ENCODE measurements around the gene ZFP69B.

Gene ZFP69B

DNA sequence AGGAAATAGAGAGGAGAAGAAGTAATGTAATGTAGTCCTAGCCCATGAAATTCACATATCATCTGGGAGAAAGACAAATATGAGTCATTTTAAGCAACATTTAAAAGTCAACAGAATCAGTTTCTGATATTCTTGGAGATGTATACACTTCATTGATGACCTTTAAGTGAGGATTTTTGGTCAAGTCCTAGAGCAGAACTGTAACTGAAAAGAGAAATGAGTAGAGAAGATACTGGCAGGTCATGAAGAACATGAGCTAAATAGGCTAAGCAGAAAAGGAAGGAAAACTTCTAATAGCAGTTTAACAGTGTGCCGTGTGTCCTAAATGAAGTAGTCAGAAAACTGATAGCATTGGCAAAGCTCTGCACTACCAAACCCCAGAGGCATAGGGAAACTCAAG, 4.6 kb downstream of the ZFP69B start:
- ATAC-seq: no peak
- TF ChIP-seq GLIS3 (CRISPR knock-in tag; IDR thresholded peaks at IDR 0.05): no peak
- no peak for TF ChIP-seq PPARA (CRISPR knock-in tag; IDR thresholded peaks at IDR 0.05; ENCODE audit: borderline replicate concordance)
- TF ChIP-seq, protein P1, sequence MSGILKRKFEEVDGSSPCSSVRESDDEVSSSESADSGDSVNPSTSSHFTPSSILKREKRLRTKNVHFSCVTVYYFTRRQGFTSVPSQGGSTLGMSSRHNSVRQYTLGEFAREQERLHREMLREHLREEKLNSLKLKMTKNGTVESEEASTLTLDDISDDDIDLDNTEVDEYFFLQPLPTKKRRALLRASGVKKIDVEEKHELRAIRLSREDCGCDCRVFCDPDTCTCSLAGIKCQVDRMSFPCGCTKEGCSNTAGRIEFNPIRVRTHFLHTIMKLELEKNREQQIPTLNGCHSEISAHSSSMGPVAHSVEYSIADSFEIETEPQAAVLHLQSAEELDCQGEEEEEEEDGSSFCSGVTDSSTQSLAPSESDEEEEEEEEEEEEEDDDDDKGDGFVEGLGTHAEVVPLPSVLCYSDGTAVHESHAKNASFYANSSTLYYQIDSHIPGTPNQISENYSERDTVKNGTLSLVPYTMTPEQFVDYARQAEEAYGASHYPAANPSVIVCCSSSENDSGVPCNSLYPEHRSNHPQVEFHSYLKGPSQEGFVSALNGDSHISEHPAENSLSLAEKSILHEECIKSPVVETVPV (CRISPR knock-in tag; IDR thresholded peaks at IDR 0.05): no peak
- no peak for TF ChIP-seq ZFP3 (CRISPR knock-in tag; IDR thresholded peaks at IDR 0.05)
- TF ChIP-seq BACH2 (CRISPR knock-in tag; IDR thresholded peaks at IDR 0.05; ENCODE audit: borderline replicate concordance): no peak
- no peak for TF ChIP-seq ESRRG (CRISPR knock-in tag; IDR thresholded peaks at IDR 0.05)
- TF ChIP-seq ZNF70 (CRISPR knock-in tag; IDR thresholded peaks at IDR 0.05): no peak

DNA sequence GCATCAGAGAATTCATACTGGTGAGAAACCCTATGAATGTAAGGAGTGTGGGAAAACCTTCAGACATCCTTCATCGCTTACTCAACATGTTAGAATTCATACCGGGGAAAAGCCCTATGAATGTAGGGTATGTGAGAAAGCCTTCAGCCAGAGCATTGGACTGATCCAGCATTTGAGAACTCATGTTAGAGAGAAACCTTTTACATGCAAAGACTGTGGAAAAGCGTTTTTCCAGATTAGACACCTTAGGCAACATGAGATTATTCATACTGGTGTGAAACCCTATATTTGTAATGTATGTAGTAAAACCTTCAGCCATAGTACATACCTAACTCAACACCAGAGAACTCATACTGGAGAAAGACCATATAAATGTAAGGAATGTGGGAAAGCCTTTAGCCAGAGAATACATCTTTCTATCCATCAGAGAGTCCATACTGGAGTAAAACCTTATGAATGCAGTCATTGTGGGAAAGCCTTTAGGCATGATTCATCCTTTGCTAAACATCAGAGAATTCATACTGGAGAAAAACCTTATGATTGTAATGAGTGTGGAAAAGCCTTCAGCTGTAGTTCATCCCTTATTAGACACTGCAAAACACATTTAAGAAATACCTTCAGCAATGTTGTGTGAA, 12.8 kb downstream of the ZFP69B start:
- TF ChIP-seq, protein P2, sequence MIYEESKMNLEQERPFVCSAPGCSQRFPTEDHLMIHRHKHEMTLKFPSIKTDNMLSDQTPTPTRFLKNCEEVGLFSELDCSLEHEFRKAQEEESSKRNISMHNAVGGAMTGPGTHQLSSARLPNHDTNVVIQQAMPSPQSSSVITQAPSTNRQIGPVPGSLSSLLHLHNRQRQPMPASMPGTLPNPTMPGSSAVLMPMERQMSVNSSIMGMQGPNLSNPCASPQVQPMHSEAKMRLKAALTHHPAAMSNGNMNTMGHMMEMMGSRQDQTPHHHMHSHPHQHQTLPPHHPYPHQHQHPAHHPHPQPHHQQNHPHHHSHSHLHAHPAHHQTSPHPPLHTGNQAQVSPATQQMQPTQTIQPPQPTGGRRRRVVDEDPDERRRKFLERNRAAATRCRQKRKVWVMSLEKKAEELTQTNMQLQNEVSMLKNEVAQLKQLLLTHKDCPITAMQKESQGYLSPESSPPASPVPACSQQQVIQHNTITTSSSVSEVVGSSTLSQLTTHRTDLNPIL (CRISPR knock-in tag; IDR thresholded peaks at IDR 0.05; ENCODE audit: low read depth): no peak

DNA sequence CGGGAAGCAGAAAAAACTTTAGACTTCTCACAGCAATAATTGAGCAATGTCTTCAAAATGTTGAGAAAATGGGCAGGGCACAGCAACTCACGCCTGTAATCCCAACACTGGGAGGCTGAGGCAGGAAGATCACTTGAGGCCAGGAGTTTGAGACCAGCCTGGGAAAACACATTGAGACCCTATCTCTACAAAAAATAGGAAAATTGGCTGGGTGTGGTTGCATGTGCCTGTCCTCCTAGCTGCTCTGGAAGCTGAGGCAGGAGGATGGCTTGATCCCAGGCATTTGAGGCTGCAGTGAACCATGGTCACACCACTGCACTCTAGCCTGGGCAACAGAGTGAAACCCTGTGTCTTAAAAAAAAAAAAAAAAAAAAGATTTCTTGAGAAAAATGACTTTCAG, 19.1 kb downstream of the ZFP69B start:
- ATAC-seq: no peak
- TF ChIP-seq ISL1 (CRISPR knock-in tag; IDR thresholded peaks at IDR 0.05) (no peak), GLIS3 (CRISPR knock-in tag; IDR thresholded peaks at IDR 0.05) (no peak), ZFP3 (CRISPR knock-in tag; IDR thresholded peaks at IDR 0.05) (no peak), OSR1 (CRISPR knock-in tag; IDR thresholded peaks at IDR 0.05) (no peak), TOX (CRISPR knock-in tag; IDR thresholded peaks at IDR 0.05; ENCODE audit: borderline replicate concordance) (no peak), ZNF8 (CRISPR knock-in tag; IDR thresholded peaks at IDR 0.05) (no peak), PPARA (CRISPR knock-in tag; IDR thresholded peaks at IDR 0.05; ENCODE audit: borderline replicate concordance) (no peak)
- TF ChIP-seq, protein P2 (CRISPR knock-in tag; IDR thresholded peaks at IDR 0.05; ENCODE audit: low read depth): no peak
- TF ChIP-seq, protein P3, sequence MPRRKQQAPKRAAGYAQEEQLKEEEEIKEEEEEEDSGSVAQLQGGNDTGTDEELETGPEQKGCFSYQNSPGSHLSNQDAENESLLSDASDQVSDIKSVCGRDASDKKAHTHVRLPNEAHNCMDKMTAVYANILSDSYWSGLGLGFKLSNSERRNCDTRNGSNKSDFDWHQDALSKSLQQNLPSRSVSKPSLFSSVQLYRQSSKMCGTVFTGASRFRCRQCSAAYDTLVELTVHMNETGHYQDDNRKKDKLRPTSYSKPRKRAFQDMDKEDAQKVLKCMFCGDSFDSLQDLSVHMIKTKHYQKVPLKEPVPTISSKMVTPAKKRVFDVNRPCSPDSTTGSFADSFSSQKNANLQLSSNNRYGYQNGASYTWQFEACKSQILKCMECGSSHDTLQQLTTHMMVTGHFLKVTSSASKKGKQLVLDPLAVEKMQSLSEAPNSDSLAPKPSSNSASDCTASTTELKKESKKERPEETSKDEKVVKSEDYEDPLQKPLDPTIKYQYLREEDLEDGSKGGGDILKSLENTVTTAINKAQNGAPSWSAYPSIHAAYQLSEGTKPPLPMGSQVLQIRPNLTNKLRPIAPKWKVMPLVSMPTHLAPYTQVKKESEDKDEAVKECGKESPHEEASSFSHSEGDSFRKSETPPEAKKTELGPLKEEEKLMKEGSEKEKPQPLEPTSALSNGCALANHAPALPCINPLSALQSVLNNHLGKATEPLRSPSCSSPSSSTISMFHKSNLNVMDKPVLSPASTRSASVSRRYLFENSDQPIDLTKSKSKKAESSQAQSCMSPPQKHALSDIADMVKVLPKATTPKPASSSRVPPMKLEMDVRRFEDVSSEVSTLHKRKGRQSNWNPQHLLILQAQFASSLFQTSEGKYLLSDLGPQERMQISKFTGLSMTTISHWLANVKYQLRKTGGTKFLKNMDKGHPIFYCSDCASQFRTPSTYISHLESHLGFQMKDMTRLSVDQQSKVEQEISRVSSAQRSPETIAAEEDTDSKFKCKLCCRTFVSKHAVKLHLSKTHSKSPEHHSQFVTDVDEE (CRISPR knock-in tag; IDR thresholded peaks at IDR 0.05): no peak

More for the DNA sequence above, 12.8 kb downstream of the ZFP69B start:
- ATAC-seq: no peak

DNA sequence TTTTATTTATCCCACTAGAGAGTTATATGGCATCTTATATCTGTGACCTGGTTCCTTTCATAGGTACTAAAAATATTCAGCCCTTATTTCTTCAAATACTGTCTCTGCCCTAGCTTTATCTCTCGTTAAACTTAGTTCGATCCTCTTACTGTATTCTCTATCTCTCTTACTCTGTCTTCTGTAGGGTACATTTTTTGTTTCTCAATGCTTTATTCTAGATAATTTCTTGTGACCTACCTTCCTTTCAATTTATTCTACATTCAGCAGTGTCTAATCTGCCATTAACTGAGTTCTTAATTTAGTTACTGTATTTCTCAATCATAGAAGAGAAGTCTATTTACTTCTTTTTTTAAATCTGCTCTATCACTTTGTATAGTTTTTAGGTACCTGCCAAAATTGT, 25.0 kb downstream of the ZFP69B start:
- TF ChIP-seq, protein P2 (CRISPR knock-in tag; IDR thresholded peaks at IDR 0.05; ENCODE audit: low read depth): no peak
- TF ChIP-seq ZC3H10 (CRISPR knock-in tag; IDR thresholded peaks at IDR 0.05) (no peak), ZFP30 (CRISPR knock-in tag; IDR thresholded peaks at IDR 0.05) (peak; percentile 99)
- no peak for ATAC-seq

DNA sequence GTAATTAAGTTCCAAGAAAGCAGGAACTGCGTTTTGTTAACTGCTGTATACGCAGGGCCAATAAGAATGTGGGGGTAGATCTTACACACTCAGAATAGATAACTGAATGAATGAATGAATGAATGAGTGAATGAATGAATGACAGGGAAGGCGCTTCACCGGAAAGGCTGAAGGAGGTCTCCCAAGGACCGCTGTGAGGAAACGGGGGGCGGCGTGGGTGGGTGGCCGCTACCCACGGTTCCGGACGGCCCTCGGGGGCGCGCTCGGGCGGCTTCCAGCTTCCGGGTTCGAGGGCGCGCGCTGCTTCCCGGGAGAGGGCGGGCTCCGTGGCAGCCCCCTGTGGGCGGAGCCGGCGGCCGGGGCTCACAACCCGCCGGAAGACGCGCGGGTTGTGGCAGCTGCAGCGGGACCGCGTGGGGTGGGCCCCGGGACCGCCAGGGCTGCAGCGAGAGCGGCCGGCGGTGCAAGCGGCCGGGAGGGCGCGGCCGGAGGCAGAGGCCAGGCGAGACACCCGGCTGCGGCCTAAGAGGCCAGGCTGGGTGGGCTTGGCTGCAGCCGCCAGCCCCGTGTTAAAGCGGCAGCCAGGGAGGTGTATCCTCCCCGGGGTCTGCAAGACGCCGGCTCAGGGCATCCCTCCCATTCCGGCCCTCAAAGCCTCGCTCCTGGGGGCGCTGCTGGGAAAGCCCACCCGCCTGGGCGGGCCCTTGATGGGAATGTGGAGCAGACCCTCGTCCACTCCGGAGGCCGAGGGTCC, 26.8 kb downstream of the ZFP69B start, which contains the start of gene ZFP69:
Gene ZFP69, plus strand, starts transcription at position 367 of the 754 bp plus-strand sequence. CDS start 2,072 bp downstream, outside the sequence.
- ATAC-seq: peak; percentile 90
- no peak for TF ChIP-seq SNAI2 (CRISPR knock-in tag; IDR thresholded peaks at IDR 0.05)
- TF ChIP-seq BACH2 (CRISPR knock-in tag; IDR thresholded peaks at IDR 0.05; ENCODE audit: borderline replicate concordance): no peak
- TF ChIP-seq, protein P3 (CRISPR knock-in tag; IDR thresholded peaks at IDR 0.05): peak; percentile 44; the same call in 1 of the 2 replicates
- TF ChIP-seq, protein P1 (CRISPR knock-in tag; IDR thresholded peaks at IDR 0.05): no peak
- TF ChIP-seq RARB (CRISPR knock-in tag; IDR thresholded peaks at IDR 0.05): no peak
- TF ChIP-seq ZFP30 (CRISPR knock-in tag; IDR thresholded peaks at IDR 0.05): no peak
- TF ChIP-seq CSDC2 (CRISPR knock-in tag; IDR thresholded peaks at IDR 0.05): no peak
